ENCODE data around the gene CETN3.
"Not testable (repeated sequence)": the region's sequence is repeated elsewhere in the genome, so short reads cannot be mapped to it uniquely, and the experiment has no call there.

DNA sequence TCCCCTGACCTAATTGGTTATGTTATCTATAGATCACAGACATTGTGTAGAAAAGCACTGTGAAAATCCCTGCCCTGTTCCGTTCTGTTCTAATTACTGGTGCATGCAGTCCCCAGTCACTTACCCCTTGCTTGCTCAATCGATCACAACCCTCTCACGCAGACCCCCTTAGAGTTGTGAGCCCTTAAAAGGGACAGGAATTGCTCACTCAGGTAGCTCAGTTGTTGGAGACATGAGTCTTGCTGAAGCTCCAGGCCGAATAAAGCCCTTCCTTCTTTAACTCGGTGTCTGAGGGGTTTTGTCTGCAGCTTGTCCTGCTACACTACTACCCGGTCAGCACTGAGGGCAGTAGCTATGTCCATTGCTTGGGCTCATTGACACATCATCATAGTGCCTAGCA is 65.8 kb downstream of the CETN3 start:
- TF ChIP-seq EZH2 (IDR thresholded peaks at IDR 0.05; ENCODE audit: low read depth, unreplicated experiment); EZH2phosphoT487 (IDR thresholded peaks at IDR 0.05; ENCODE audit: unreplicated experiment); POLR2AphosphoS5 (IDR thresholded peaks at IDR 0.05; ENCODE audit: low read depth); CREB1 (CRISPR knock-in tag; IDR thresholded peaks at IDR 0.05; ENCODE audit: low read depth); STAT1 (IDR thresholded peaks at IDR 0.05; ENCODE audit: unreplicated experiment); NANOG (IDR thresholded peaks at IDR 0.05; ENCODE audit: borderline replicate concordance); JUNB (IDR thresholded peaks at IDR 0.05; ENCODE audit: unreplicated experiment); ZNF331 (CRISPR knock-in tag; IDR thresholded peaks at IDR 0.05; ENCODE audit: low read depth): not testable (repeated sequence)
- TF ChIP-seq, protein P1, sequence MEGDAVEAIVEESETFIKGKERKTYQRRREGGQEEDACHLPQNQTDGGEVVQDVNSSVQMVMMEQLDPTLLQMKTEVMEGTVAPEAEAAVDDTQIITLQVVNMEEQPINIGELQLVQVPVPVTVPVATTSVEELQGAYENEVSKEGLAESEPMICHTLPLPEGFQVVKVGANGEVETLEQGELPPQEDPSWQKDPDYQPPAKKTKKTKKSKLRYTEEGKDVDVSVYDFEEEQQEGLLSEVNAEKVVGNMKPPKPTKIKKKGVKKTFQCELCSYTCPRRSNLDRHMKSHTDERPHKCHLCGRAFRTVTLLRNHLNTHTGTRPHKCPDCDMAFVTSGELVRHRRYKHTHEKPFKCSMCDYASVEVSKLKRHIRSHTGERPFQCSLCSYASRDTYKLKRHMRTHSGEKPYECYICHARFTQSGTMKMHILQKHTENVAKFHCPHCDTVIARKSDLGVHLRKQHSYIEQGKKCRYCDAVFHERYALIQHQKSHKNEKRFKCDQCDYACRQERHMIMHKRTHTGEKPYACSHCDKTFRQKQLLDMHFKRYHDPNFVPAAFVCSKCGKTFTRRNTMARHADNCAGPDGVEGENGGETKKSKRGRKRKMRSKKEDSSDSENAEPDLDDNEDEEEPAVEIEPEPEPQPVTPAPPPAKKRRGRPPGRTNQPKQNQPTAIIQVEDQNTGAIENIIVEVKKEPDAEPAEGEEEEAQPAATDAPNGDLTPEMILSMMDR (conservative IDR thresholded peaks at IDR 0.05; ENCODE audit: low read depth in 2 of 2), result not testable (repeated sequence)
- TF ChIP-seq, protein P2, sequence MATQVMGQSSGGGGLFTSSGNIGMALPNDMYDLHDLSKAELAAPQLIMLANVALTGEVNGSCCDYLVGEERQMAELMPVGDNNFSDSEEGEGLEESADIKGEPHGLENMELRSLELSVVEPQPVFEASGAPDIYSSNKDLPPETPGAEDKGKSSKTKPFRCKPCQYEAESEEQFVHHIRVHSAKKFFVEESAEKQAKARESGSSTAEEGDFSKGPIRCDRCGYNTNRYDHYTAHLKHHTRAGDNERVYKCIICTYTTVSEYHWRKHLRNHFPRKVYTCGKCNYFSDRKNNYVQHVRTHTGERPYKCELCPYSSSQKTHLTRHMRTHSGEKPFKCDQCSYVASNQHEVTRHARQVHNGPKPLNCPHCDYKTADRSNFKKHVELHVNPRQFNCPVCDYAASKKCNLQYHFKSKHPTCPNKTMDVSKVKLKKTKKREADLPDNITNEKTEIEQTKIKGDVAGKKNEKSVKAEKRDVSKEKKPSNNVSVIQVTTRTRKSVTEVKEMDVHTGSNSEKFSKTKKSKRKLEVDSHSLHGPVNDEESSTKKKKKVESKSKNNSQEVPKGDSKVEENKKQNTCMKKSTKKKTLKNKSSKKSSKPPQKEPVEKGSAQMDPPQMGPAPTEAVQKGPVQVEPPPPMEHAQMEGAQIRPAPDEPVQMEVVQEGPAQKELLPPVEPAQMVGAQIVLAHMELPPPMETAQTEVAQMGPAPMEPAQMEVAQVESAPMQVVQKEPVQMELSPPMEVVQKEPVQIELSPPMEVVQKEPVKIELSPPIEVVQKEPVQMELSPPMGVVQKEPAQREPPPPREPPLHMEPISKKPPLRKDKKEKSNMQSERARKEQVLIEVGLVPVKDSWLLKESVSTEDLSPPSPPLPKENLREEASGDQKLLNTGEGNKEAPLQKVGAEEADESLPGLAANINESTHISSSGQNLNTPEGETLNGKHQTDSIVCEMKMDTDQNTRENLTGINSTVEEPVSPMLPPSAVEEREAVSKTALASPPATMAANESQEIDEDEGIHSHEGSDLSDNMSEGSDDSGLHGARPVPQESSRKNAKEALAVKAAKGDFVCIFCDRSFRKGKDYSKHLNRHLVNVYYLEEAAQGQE (IDR thresholded peaks at IDR 0.05; ENCODE audit: unreplicated experiment), result not testable (repeated sequence)

Measured in GM23338 (cell line).